ENCODE results near the gene RFLNA. TPM values are rescaled to one million over a fixed set of nuclear protein-coding genes. Genes with fewer than 3 reads are reported as not detected.
A peak's percentile ranks its signal among the peaks of the same experiment; 100 is the strongest.

Gene RFLNA, protein sequence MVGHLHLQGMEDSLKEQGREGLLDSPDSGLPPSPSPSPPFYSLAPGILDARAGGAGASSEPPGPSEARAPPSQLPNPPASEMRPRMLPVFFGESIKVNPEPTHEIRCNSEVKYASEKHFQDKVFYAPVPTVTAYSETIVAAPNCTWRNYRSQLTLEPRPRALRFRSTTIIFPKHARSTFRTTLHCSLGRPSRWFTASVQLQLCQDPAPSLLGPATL
- polyA plus RNA-seq = under 1 TPM; 0.14 to 0.28 TPM

GRCh38 chr12:124294780-124295341, at the start of gene RFLNA:
TSS of gene RFLNA (plus strand) at chr12:124295093. CDS start at chr12:124295430, 337 bp downstream.
- Histone ChIP-seq H3K4me1 (ENCODE audit: control insufficient read depth in 2 of 2, insufficient read depth in 2 of 2, low read length in 1 of 2) (peaks cover 2 to 6% of the 10 kb centered on the region in 2 donors), H3K27me3 (ENCODE audit: control insufficient read depth in 1 of 2, insufficient read depth in 2 of 2, low read length in 2 of 2) (peaks cover 0 to 7% of the 10 kb centered on the region in 2 donors), H3K36me3 (ENCODE audit: control insufficient read depth in 2 of 2, insufficient read depth in 2 of 2, low read length in 1 of 2) (no peaks in the 10 kb centered on the region), H3K4me3 (ENCODE audit: low read depth in 1 of 2, low read length in 2 of 2) (peak within 1 kb of the TSS; percentile 14 to 28), H3K9me3 (ENCODE audit: control insufficient read depth in 2 of 2, insufficient read depth in 1 of 2, low read depth in 1 of 2, low read length in 1 of 2) (peaks cover 0 to 4% of the 10 kb centered on the region in 2 donors), H3K27ac (ENCODE audit: low read depth in 2 of 2, low read length in 1 of 2) (no peak within 1 kb of the TSS)
- WGBS, 2 donors = 3 to 5% methylated on average over 37 to 66 of the region's 66 CpGs

- H3K36me3 ChIP-seq (ENCODE audit: control insufficient read depth in 2 of 2, insufficient read depth in 2 of 2, low read length in 1 of 2) = no peaks in the 10 kb centered on the region
- peaks cover 0 to 3% of the 10 kb centered on the region in 2 donors for H3K9me3 ChIP-seq (ENCODE audit: control insufficient read depth in 2 of 2, insufficient read depth in 1 of 2, low read depth in 1 of 2, low read length in 1 of 2)
- 75% methylated on average over 2 of the region's 2 CpGs for WGBS, 2 donors
- no peaks in the 10 kb centered on the region for H3K4me1 ChIP-seq (ENCODE audit: control insufficient read depth in 2 of 2, insufficient read depth in 2 of 2, low read length in 1 of 2)
- no peaks in the 10 kb centered on the region for H3K27me3 ChIP-seq (ENCODE audit: control insufficient read depth in 1 of 2, insufficient read depth in 2 of 2, low read length in 2 of 2)
- H3K27ac ChIP-seq (ENCODE audit: low read depth in 2 of 2, low read length in 1 of 2) = no peak overlapping the region
- no peak overlapping the region for H3K4me3 ChIP-seq (ENCODE audit: low read depth in 1 of 2, low read length in 2 of 2)
These were observed 47.6 kb upstream of the RFLNA start for GRCh38 chr12:124247331-124247730.

DNA sequence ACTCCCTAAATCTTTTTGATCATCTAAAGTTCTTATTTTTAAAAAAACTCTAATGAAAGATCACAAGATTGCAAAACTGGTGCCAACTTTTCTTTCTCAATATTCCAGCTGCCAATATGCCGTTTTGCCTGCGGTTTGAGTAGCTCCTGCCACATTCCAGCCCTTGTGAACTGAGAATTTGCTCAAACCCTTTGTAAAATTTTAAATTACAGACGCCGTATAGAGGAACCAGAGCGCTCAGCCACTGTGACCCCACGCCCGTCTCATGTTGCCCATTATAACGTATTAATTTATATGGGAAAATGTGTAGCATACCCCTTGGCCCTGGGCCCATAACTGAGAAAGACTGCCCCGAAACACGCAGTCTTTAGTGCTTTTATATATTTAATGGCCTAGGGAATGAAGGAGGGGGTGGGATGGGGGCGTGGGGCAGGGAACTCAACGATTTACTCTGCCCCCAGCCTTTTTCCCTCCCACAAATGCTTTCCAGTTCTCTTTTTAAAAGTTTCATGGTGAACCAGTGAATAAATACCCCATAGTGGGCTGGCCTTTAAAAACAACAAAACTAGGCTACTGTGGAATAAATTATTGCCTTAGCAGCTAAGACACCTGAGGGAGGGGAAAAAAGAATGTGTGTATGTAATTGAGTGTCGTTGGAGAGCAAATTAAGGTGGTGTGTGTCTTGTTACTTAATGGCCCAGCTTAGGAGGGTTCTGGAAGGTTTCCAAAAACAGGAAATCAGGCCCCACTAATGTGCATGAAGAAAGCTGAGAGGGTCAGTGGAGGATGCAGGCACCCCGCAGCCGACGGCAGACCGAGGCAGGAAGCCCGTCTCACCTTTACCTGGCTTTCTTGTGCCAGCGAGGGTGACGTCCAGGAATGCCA, 45.7 kb upstream of the RFLNA start:
- Histone ChIP-seq H3K27ac (ENCODE audit: low read depth in 2 of 2, low read length in 1 of 2) (no peak overlapping the region), H3K4me1 (ENCODE audit: control insufficient read depth in 2 of 2, insufficient read depth in 2 of 2, low read length in 1 of 2) (no peaks in the 10 kb centered on the region), H3K4me3 (ENCODE audit: low read depth in 1 of 2, low read length in 2 of 2) (no peak overlapping the region), H3K27me3 (ENCODE audit: control insufficient read depth in 1 of 2, insufficient read depth in 2 of 2, low read length in 2 of 2) (no peaks in the 10 kb centered on the region), H3K9me3 (ENCODE audit: control insufficient read depth in 2 of 2, insufficient read depth in 1 of 2, low read depth in 1 of 2, low read length in 1 of 2) (peaks cover 0 to 3% of the 10 kb centered on the region in 2 donors), H3K36me3 (ENCODE audit: control insufficient read depth in 2 of 2, insufficient read depth in 2 of 2, low read length in 1 of 2) (no peaks in the 10 kb centered on the region)
- WGBS, 2 donors = 64 to 68% methylated on average over 20 of the region's 20 CpGs

GRCh38 chr12:124251186-124251585, 43.7 kb upstream of the RFLNA start:
- no peak overlapping the region for H3K27ac ChIP-seq (ENCODE audit: low read depth in 2 of 2, low read length in 1 of 2)
- no peak overlapping the region for H3K4me3 ChIP-seq (ENCODE audit: low read depth in 1 of 2, low read length in 2 of 2)
- WGBS, 2 donors = 89 to 90% methylated on average over 7 of the region's 7 CpGs
- H3K9me3 ChIP-seq (ENCODE audit: control insufficient read depth in 2 of 2, insufficient read depth in 1 of 2, low read depth in 1 of 2, low read length in 1 of 2) = peaks cover 0 to 3% of the 10 kb centered on the region in 2 donors
- H3K27me3 ChIP-seq (ENCODE audit: control insufficient read depth in 1 of 2, insufficient read depth in 2 of 2, low read length in 2 of 2) = no peaks in the 10 kb centered on the region
- no peaks in the 10 kb centered on the region for H3K36me3 ChIP-seq (ENCODE audit: control insufficient read depth in 2 of 2, insufficient read depth in 2 of 2, low read length in 1 of 2)
- H3K4me1 ChIP-seq (ENCODE audit: control insufficient read depth in 2 of 2, insufficient read depth in 2 of 2, low read length in 1 of 2) = no peaks in the 10 kb centered on the region

DNA sequence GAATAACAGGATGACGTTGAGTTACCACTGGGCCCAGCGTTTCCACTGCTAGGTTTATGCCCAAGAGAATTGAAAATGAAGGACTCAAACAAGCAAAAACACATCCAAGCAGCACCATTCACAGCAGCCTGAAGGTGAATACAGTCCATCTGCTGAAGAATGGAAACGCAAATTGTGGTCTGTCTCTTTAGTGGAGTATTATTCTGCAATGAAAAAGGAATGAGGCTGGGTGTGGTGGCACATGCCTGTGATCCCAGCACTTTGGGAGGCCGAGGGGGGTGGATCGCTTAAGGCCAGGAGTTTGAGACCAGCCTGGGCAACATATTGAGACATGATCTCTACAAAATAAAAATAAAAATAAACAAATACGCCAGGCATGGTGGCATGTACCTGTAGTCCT, 41.9 kb upstream of the RFLNA start:
- Histone ChIP-seq H3K27ac (ENCODE audit: low read depth in 2 of 2, low read length in 1 of 2) (no peak overlapping the region), H3K36me3 (ENCODE audit: control insufficient read depth in 2 of 2, insufficient read depth in 2 of 2, low read length in 1 of 2) (no peaks in the 10 kb centered on the region), H3K4me3 (ENCODE audit: low read depth in 1 of 2, low read length in 2 of 2) (no peak overlapping the region), H3K9me3 (ENCODE audit: control insufficient read depth in 2 of 2, insufficient read depth in 1 of 2, low read depth in 1 of 2, low read length in 1 of 2) (no peaks in the 10 kb centered on the region), H3K27me3 (ENCODE audit: control insufficient read depth in 1 of 2, insufficient read depth in 2 of 2, low read length in 2 of 2) (no peaks in the 10 kb centered on the region), H3K4me1 (ENCODE audit: control insufficient read depth in 2 of 2, insufficient read depth in 2 of 2, low read length in 1 of 2) (no peaks in the 10 kb centered on the region)
- WGBS, 2 donors = 93 to 95% methylated on average over 6 of the region's 6 CpGs

- Histone ChIP-seq H3K4me3 (ENCODE audit: low read depth in 1 of 2, low read length in 2 of 2) (no peak overlapping the region), H3K27me3 (ENCODE audit: control insufficient read depth in 1 of 2, insufficient read depth in 2 of 2, low read length in 2 of 2) (no peaks in the 10 kb centered on the region), H3K4me1 (ENCODE audit: control insufficient read depth in 2 of 2, insufficient read depth in 2 of 2, low read length in 1 of 2) (no peaks in the 10 kb centered on the region), H3K36me3 (ENCODE audit: control insufficient read depth in 2 of 2, insufficient read depth in 2 of 2, low read length in 1 of 2) (no peaks in the 10 kb centered on the region), H3K9me3 (ENCODE audit: control insufficient read depth in 2 of 2, insufficient read depth in 1 of 2, low read depth in 1 of 2, low read length in 1 of 2) (no peaks in the 10 kb centered on the region), H3K27ac (ENCODE audit: low read depth in 2 of 2, low read length in 1 of 2) (no peak overlapping the region)
- 85 to 87% methylated on average over 10 of the region's 10 CpGs for WGBS, 2 donors
These were observed 40.8 kb upstream of the RFLNA start for GRCh38 chr12:124254126-124254525.

GRCh38 chr12:124259154-124260066, 35.5 kb upstream of the RFLNA start:
- no peaks in the 10 kb centered on the region for H3K27me3 ChIP-seq (ENCODE audit: control insufficient read depth in 1 of 2, insufficient read depth in 2 of 2, low read length in 2 of 2)
- H3K9me3 ChIP-seq (ENCODE audit: control insufficient read depth in 2 of 2, insufficient read depth in 1 of 2, low read depth in 1 of 2, low read length in 1 of 2) = no peaks in the 10 kb centered on the region
- H3K36me3 ChIP-seq (ENCODE audit: control insufficient read depth in 2 of 2, insufficient read depth in 2 of 2, low read length in 1 of 2) = no peaks in the 10 kb centered on the region
- no peak overlapping the region for H3K4me3 ChIP-seq (ENCODE audit: low read depth in 1 of 2, low read length in 2 of 2)
- WGBS, 2 donors = 21 to 25% methylated on average over 23 of the region's 23 CpGs
- no peak overlapping the region for H3K27ac ChIP-seq (ENCODE audit: low read depth in 2 of 2, low read length in 1 of 2)
- no peaks in the 10 kb centered on the region for H3K4me1 ChIP-seq (ENCODE audit: control insufficient read depth in 2 of 2, insufficient read depth in 2 of 2, low read length in 1 of 2)

GRCh38 chr12:124261885-124262284, 33.0 kb upstream of the RFLNA start:
- Histone ChIP-seq H3K27ac (ENCODE audit: low read depth in 2 of 2, low read length in 1 of 2) (no peak overlapping the region), H3K4me3 (ENCODE audit: low read depth in 1 of 2, low read length in 2 of 2) (no peak overlapping the region), H3K4me1 (ENCODE audit: control insufficient read depth in 2 of 2, insufficient read depth in 2 of 2, low read length in 1 of 2) (no peaks in the 10 kb centered on the region), H3K27me3 (ENCODE audit: control insufficient read depth in 1 of 2, insufficient read depth in 2 of 2, low read length in 2 of 2) (no peaks in the 10 kb centered on the region), H3K9me3 (ENCODE audit: control insufficient read depth in 2 of 2, insufficient read depth in 1 of 2, low read depth in 1 of 2, low read length in 1 of 2) (no peaks in the 10 kb centered on the region), H3K36me3 (ENCODE audit: control insufficient read depth in 2 of 2, insufficient read depth in 2 of 2, low read length in 1 of 2) (no peaks in the 10 kb centered on the region)
- WGBS, 2 donors = 89 to 92% methylated on average over 10 to 12 of the region's 12 CpGs
